H1 (cell line): Measurements from ENCODE around the gene CD47. TPM values are rescaled to one million over a fixed set of nuclear protein-coding genes. Genes with fewer than 3 reads are reported as not detected.

Source experiments
- CTCF ChIA-PET: fragments of 300-600 bp; sonication (Branson Sonifier 250); formaldehyde crosslinking; loops from one replicate; lab custom pipeline; 2021; ENCODE audit not compliant: partially characterized antibody; lab: Charles Lee
- POLR2A ChIA-PET: fragments of 300-600 bp; sonication (Branson Sonifier 250); formaldehyde crosslinking; loops from one replicate; lab custom pipeline; 2021; ENCODE audit warnings: inconsistent platforms; ENCODE audit not compliant: partially characterized antibody; lab: Charles Lee
- DNase-seq, 2 experiments: peaks; one replicate each; pipeline versions ENCODE4 v3.0.0 to v3.0.0-alpha.2; 2010 to 2022; ENCODE audit warnings: low spot score in 2 of 2, low read depth in 1 of 2, mixed read lengths in 1 of 2
- FAIRE-seq: peaks from 2 replicates; lab custom pipeline; 2011; peaks lifted over from hg19 to GRCh38; lab: Jason Lieb, UNC
- H2AFZ ChIP-seq: 2 replicates; pipeline ENCODE4 v1.8.1; 2012; ENCODE audit warnings: low read length, inconsistent platforms
- H2AK5ac ChIP-seq: 2 replicates; pipeline ENCODE4 v1.6.1; 2013; ENCODE audit warnings: low read depth, low read length
- H2BK120ac ChIP-seq: replicated peaks from 2 replicates; pipeline ENCODE3; 2013; ENCODE audit warnings: low read depth, low read length, inconsistent platforms
- H2BK12ac ChIP-seq: 2 replicates; pipeline ENCODE4 v1.6.1; 2013; ENCODE audit warnings: low read depth, low read length
- H2BK15ac ChIP-seq: 2 replicates; pipeline ENCODE4 v1.6.1; 2013; ENCODE audit warnings: low read length
- H2BK20ac ChIP-seq: 2 replicates; pipeline ENCODE4 v1.6.1; 2013; ENCODE audit warnings: low read length
- H2BK5ac ChIP-seq: 2 replicates; pipeline ENCODE4 v1.6.1; 2013; ENCODE audit warnings: low read depth, low read length
- H3K14ac ChIP-seq: 2 replicates; pipeline ENCODE4 v1.6.1; 2013; ENCODE audit warnings: inconsistent platforms; ENCODE audit not compliant: insufficient read length
- H3K18ac ChIP-seq: 2 replicates; pipeline ENCODE4 v1.6.1; 2013; ENCODE audit warnings: low read length; ENCODE audit errors: extremely low read depth
- H3K23ac ChIP-seq: 2 replicates; pipeline ENCODE4 v1.6.1; 2013; ENCODE audit warnings: inconsistent platforms; ENCODE audit not compliant: insufficient read length
- H3K23me2 ChIP-seq: 2 replicates; pipeline ENCODE4 v1.6.1; 2013; ENCODE audit warnings: low read depth, low read length
- H3K27ac ChIP-seq: 2 replicates; pipeline ENCODE4 v1.6.1; 2011; ENCODE audit warnings: low read depth, low read length, inconsistent platforms
- H3K27me3 ChIP-seq, 4 experiments: replicated peaks in 1 of 4; 1 replicate in 1 of 4; 2 replicates in 3 of 4; pipeline versions ENCODE4 v1.6.1 to v1.8.1; 2011 to 2013; ENCODE audit warnings: low read length in 3 of 4, mild to moderate bottlenecking in 3 of 4, inconsistent platforms in 2 of 4, mixed read lengths in 2 of 4, moderate library complexity in 1 of 4; ENCODE audit not compliant: control insufficient read depth in 3 of 4, insufficient read depth in 3 of 4; ENCODE audit errors: extremely low read depth in 1 of 4
- H3K36me3 ChIP-seq, 4 experiments: 2 replicates each; pipeline versions ENCODE4 v1.6.1 to v1.8.1; 2011 to 2013; ENCODE audit warnings: mild to moderate bottlenecking in 4 of 4, low read length in 3 of 4, moderate library complexity in 2 of 4, control low read depth in 1 of 4, inconsistent platforms in 1 of 4; ENCODE audit not compliant: insufficient read depth in 4 of 4, control insufficient read depth in 2 of 4
- H3K4ac ChIP-seq: replicated peaks from 2 replicates; pipeline ENCODE3; 2013; ENCODE audit warnings: low read length, low read depth, mixed read lengths, inconsistent platforms; ENCODE audit not compliant: insufficient read length
- H3K4me1 ChIP-seq, 4 experiments: replicated peaks in 1 of 4; 1 replicate in 1 of 4; 2 replicates in 3 of 4; pipeline versions ENCODE4 v1.6.1 to v1.8.1; 2011 to 2013; ENCODE audit warnings: low read length in 3 of 4, inconsistent platforms in 2 of 4, mixed read lengths in 1 of 4; ENCODE audit not compliant: insufficient read depth in 4 of 4, control insufficient read depth in 3 of 4
- H3K4me2 ChIP-seq, 2 experiments: 2 replicates each; pipeline versions ENCODE4 v1.6.1 to v1.8.1; 2011 to 2013; ENCODE audit warnings: low read depth in 2 of 2, low read length in 2 of 2, control low read depth in 1 of 2, inconsistent platforms in 1 of 2, mild to moderate bottlenecking in 1 of 2; ENCODE audit not compliant: insufficient read depth in 1 of 2
- H3K4me3 ChIP-seq, 4 experiments: fragments of 200-600, 300-600 bp in 1 of 4; sonication (generic), shearing (Covaris generic), sonication (Bioruptor Twin) in 1 of 4; 2 replicates each; pipeline versions ENCODE4 v1.5.1 to v1.8.1; 2011 to 2016; ENCODE audit warnings: low read length in 4 of 4, low read depth in 3 of 4, control low read depth in 2 of 4, inconsistent platforms in 2 of 4, mild to moderate bottlenecking in 2 of 4, mixed read lengths in 1 of 4, moderate library complexity in 1 of 4; ENCODE audit not compliant: insufficient read depth in 2 of 4; ENCODE audit errors: extremely low read depth in 1 of 4
- H3K56ac ChIP-seq: replicated peaks from 2 replicates; pipeline ENCODE3; 2013; ENCODE audit warnings: low read depth, mild to moderate bottlenecking, mixed read lengths, low read length, inconsistent platforms; ENCODE audit not compliant: insufficient read length
- H3K79me1 ChIP-seq: 2 replicates; pipeline ENCODE4 v1.6.1; 2013; ENCODE audit warnings: low read depth, low read length, control low read depth
- H3K79me2 ChIP-seq, 2 experiments: 2 replicates each; pipeline versions ENCODE4 v1.6.1 to v1.8.1; 2012 to 2013; ENCODE audit warnings: low read length in 2 of 2, mild to moderate bottlenecking in 2 of 2, inconsistent platforms in 1 of 2; ENCODE audit not compliant: insufficient read depth in 2 of 2, control insufficient read depth in 1 of 2
- H3K9ac ChIP-seq, 4 experiments: replicated peaks in 1 of 4; 1 replicate in 1 of 4; 2 replicates in 3 of 4; pipeline versions ENCODE4 v1.6.1 to v1.8.1; 2011 to 2013; ENCODE audit warnings: low read depth in 3 of 4, low read length in 3 of 4, control low read depth in 2 of 4, mild to moderate bottlenecking in 2 of 4, moderate library complexity in 2 of 4, inconsistent platforms in 1 of 4; ENCODE audit errors: extremely low read depth in 1 of 4
- H3K9me3 ChIP-seq, 2 experiments: 2 replicates each; pipeline versions ENCODE4 v1.6.1 to v1.8.1; 2012 to 2013; ENCODE audit warnings: mild to moderate bottlenecking in 2 of 2, moderate library complexity in 2 of 2, control low read depth in 1 of 2, inconsistent platforms in 1 of 2, low read depth in 1 of 2, low read length in 1 of 2, mixed read lengths in 1 of 2; ENCODE audit not compliant: insufficient read depth in 2 of 2
- H4K20me1 ChIP-seq, 2 experiments: replicated peaks in 1 of 2; 2 replicates each; pipeline versions ENCODE3 to v1.8.1; 2011 to 2013; ENCODE audit warnings: inconsistent platforms in 2 of 2, low read length in 2 of 2, mild to moderate bottlenecking in 1 of 2; ENCODE audit not compliant: insufficient read depth in 2 of 2, control insufficient read depth in 1 of 2
- H4K5ac ChIP-seq: 2 replicates; pipeline ENCODE4 v1.6.1; 2013; ENCODE audit warnings: low read length, low read depth, mixed read lengths, inconsistent platforms; ENCODE audit not compliant: insufficient read length
- H4K8ac ChIP-seq: 2 replicates; pipeline ENCODE4 v1.8.0; 2013; ENCODE audit warnings: mild to moderate bottlenecking, moderate library complexity, low read length, inconsistent platforms; ENCODE audit not compliant: insufficient read depth; ENCODE audit errors: extremely low read depth
- H4K91ac ChIP-seq: replicated peaks from 2 replicates; pipeline ENCODE3; 2013; ENCODE audit warnings: low read length, mixed read lengths, inconsistent platforms; ENCODE audit not compliant: insufficient read length
- POLR2A ChIP-seq, 2 experiments: IDR thresholded peaks; 1 replicate in 1 of 2; 2 replicates in 1 of 2; pipeline ENCODE4 v1.6.1; 2011; ENCODE audit warnings: low read depth in 2 of 2, low read length in 2 of 2, mild to moderate bottlenecking in 2 of 2; ENCODE audit errors: control extremely low read depth in 1 of 2
- RXRA ChIP-seq: IDR thresholded peaks from 2 replicates; pipeline ENCODE4 v1.6.1; 2011; ENCODE audit warnings: low read depth, mild to moderate bottlenecking, low read length, moderate library complexity; ENCODE audit not compliant: insufficient read depth
- USF2 ChIP-seq: IDR thresholded peaks from 2 replicates; pipeline ENCODE4 v1.6.1; 2011; ENCODE audit warnings: low read length, improper control_type of control experiment
- WGBS, 2 experiments: shearing (Covaris generic) in 1 of 2; methylation state at CpG; one replicate each; pipeline versions ENCODE4 v1.1.6 to v1.1.7; 2013 to 2015; ENCODE audit warnings: low lambda C conversion rate in 2 of 2, mixed read lengths in 2 of 2, inconsistent platforms in 1 of 2, low coverage in 1 of 2, missing lambda C conversion rate in 1 of 2; ENCODE audit not compliant: insufficient replicate concordance in 2 of 2, insufficient coverage in 1 of 2, insufficient read length in 1 of 2; ENCODE audit errors: extremely low coverage in 1 of 2, missing lambda C conversion rate in 1 of 2; 5-methylcytosine and 5-hydroxymethylcytosine counted together
- polyA plus RNA-seq, 7 experiments: library from polyadenylated mRNA; depleted of rRNA in 3 of 7; stranded (reverse) in 5 of 7; unstranded in 2 of 7; fragments of >200 nt in 5 of 7; fragments of 200-250 nt in 2 of 7; gene quantifications; 1 replicate in 5 of 7; 2 replicates in 1 of 7; 4 replicates in 1 of 7; pipeline versions ENCODE4 v1.2.1 to v1.2.3, GENCODE V29; 2011 to 2013; ENCODE audit warnings: missing spikeins in 2 of 7, mixed read lengths in 2 of 7
- total RNA-seq: library from RNA; stranded (reverse); fragmentation: NEBNext Ultra II Directional; extraction: Animal tissue kit (Norgen Biotek cat#: 25700); gene quantifications from 2 replicates; pipeline ENCODE4 v1.2.1, GENCODE V29; 2021

The CD47 gene
- total and polyA plus RNA-seq, 2 of the 8 experiments (the other 6 are each of a cell fraction or from before 2014, with no cell fraction given) = 14.4 to 19.3 TPM

DNA sequence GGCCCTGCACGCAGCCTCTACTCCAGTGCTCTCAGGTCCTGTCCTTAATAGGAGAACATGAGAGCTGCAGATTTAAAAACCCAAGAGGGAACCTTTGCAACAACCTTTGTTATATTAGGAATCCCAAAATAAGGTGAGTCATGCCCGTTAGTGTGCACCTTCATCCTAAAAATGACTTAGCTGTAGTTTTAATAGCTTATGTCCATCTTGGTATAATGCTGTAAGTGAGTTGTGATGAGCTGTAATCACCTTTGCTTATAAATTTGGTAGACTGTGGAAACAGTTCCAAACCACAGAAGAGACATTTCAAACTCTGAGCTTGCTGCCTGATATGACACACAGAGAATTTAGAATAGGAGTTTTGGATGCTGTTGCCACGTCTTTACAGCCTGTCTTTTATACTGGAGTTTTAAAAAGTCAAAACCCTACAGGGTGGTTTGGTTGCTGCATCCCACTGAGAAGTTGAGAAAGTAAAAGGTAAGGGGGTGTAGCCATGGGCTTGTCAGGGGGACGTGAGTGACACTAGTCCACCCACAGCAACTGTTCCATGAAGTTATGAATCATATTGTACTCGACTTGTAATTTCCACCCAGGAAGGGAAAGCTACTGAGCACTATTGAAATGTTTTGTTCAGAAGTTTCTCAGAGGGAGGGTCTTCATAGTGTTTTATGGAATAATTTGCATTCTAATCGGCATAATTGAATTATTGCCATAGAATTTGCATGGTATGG lies 27.4 kb upstream of the CD47 start:
- no peak for FAIRE-seq
- ChIA-PET POLR2A (interaction anchor here (0.6 kb wide), 1 partner anchor 369 kb away, joined by 3 read pairs; no protein-coding TSS in a partner anchor), CTCF (interaction anchor here (0.9 to 1.3 kb wide), 3 partner anchors 10 to 356 kb away, joined by 4 to 5 read pairs (median 4); no protein-coding TSS in a partner anchor)

More for the DNA sequence above, 27.4 kb upstream of the CD47 start:
- Histone ChIP-seq H3K36me3 (no peaks in the 10 kb centered on the region), H3K4me1 (peaks cover 0 to 5% (median 0%) of the 10 kb centered on the region in 4 experiments; a peak in 1 of 7 replicates), H2BK120ac (no peak overlapping the region), H2BK12ac (no peak overlapping the region), H3K4me2 (no peak overlapping the region), H3K18ac (no peak overlapping the region), H3K4me3 (no peak overlapping the region), H4K91ac (no peak overlapping the region), H3K23ac (no peak overlapping the region), H4K8ac (no peak overlapping the region), H4K20me1 (no peaks in the 10 kb centered on the region), H3K4ac (no peak overlapping the region), H3K9me3 (no peaks in the 10 kb centered on the region), H3K23me2 (no peaks in the 10 kb centered on the region), H2AK5ac (no peak overlapping the region), H3K9ac (no peak overlapping the region), H2AFZ (no peak overlapping the region), H3K79me1 (no peaks in the 10 kb centered on the region), H3K56ac (no peak overlapping the region), H3K79me2 (no peaks in the 10 kb centered on the region), H3K27me3 (no peaks in the 10 kb centered on the region), H2BK20ac (no peak overlapping the region), H2BK5ac (no peak overlapping the region), H3K27ac (no peak overlapping the region), H4K5ac (no peak overlapping the region), H3K14ac (no peak overlapping the region), H2BK15ac (no peak overlapping the region)
- TF ChIP-seq RXRA (no peak), POLR2A (IDR thresholded peaks at IDR 0.05; ENCODE audit: control extremely low read depth in 1 of 2, low read depth in 2 of 2, low read length in 2 of 2) (no peak), USF2 (no peak)
- no peak for DNase-seq
- WGBS, 2 experiments = 95% methylated on average over 6 of the region's 6 CpGs; no CpG with 5 or more reads in 1 of the 2 experiments
